Panc1 (cell line): ENCODE data around the gene CLIC6. TPM values are rescaled to one million over a fixed set of nuclear protein-coding genes. Genes with fewer than 3 reads are reported as not detected.
A peak's percentile ranks its signal among the peaks of the same experiment; 100 is the strongest.

Source experiments
- ATAC-seq: fragments of 200-7000 bp; cut with Tn5 transposase; 2 replicates; pipeline ENCODE4 v1.9.1; 2020; ENCODE audit warnings: mild to moderate bottlenecking, moderate library complexity
- BruUV-seq: library from RNA; stranded (reverse); fragments of 400-500 nt; replicated peaks from 2 replicates; lab custom pipeline; 2021; lab: Mats Ljungman, UMichigan
- CTCF ChIA-PET: fragments of 300-600 bp; sonication (Branson Sonifier 250); formaldehyde crosslinking; loops from one replicate; lab custom pipeline; 2022; ENCODE audit warnings: antibody characterized with exemption; lab: Charles Lee
- POLR2A ChIA-PET: fragments of 300-600 bp; sonication (Branson Sonifier 250); formaldehyde crosslinking; loops from one replicate; lab custom pipeline; 2022; ENCODE audit warnings: antibody characterized with exemption; lab: Charles Lee
- DNase-seq: peaks from one replicate; pipeline ENCODE4 v3.0.0-alpha.2; 2010; ENCODE audit warnings: low read depth, low spot score
- H3K27ac ChIP-seq: 2 replicates; pipeline ENCODE4 v1.5.1; 2011; ENCODE audit warnings: mild to moderate bottlenecking, low read length, inconsistent platforms
- H3K27me3 ChIP-seq: fragments of 200-500 bp; sonication (Bioruptor generic); 2 replicates; pipeline ENCODE4 v1.6.0; 2014; ENCODE audit warnings: low read length, inconsistent platforms; ENCODE audit not compliant: control insufficient read depth, insufficient read depth
- H3K36me3 ChIP-seq: fragments of 200-500 bp; sonication (Bioruptor generic); 2 replicates; pipeline ENCODE4 v1.5.1; 2014; ENCODE audit warnings: inconsistent platforms, mild to moderate bottlenecking, low read length, moderate library complexity; ENCODE audit not compliant: control insufficient read depth, insufficient read depth
- H3K4me1 ChIP-seq: 2 replicates; pipeline ENCODE4 v1.5.1; 2011; ENCODE audit warnings: inconsistent platforms, mild to moderate bottlenecking, low read length, moderate library complexity; ENCODE audit not compliant: control insufficient read depth, insufficient read depth
- H3K4me3 ChIP-seq, 2 experiments: 2 replicates each; pipeline ENCODE4 v1.5.1; 2011 to 2012; ENCODE audit warnings: low read depth in 2 of 2, low read length in 2 of 2, mild to moderate bottlenecking in 2 of 2, inconsistent platforms in 1 of 2, moderate library complexity in 1 of 2
- H3K9me3 ChIP-seq: fragments of 200-500 bp; sonication (Bioruptor generic); 2 replicates; pipeline ENCODE4 v1.5.1; 2014; ENCODE audit warnings: low read depth, mild to moderate bottlenecking, inconsistent platforms, low read length, moderate library complexity; ENCODE audit not compliant: control insufficient read depth, insufficient read depth
- POLR2AphosphoS5 ChIP-seq: IDR thresholded peaks from 2 replicates; pipeline ENCODE4 v1.6.1; 2012; ENCODE audit warnings: mild to moderate bottlenecking, low read depth, low read length, moderate library complexity
- SIN3A ChIP-seq: IDR thresholded peaks from 2 replicates; pipeline ENCODE4 v1.6.1; 2012; ENCODE audit warnings: low read depth, mild to moderate bottlenecking, low read length, moderate library complexity, borderline replicate concordance; ENCODE audit not compliant: insufficient read depth
- TCF7L2 ChIP-seq: IDR thresholded peaks from 2 replicates; pipeline ENCODE4 v1.6.1; 2011; ENCODE audit warnings: mild to moderate bottlenecking, low read depth, low read length, inconsistent platforms
- in situ Hi-C: cut with HindIII; loops from 2 replicates; pipeline ENCODE4 v1.10.0; 2016; ENCODE audit warnings: low sequenced_read_pairs, low pct_unique_long_range_greater_than_20kb
- intact Hi-C: fragments of 100-400 bp; cut with micrococcal nuclease; formaldehyde crosslinking; loops from one replicate; pipeline ENCODE4 v1.10.0; 2022; ENCODE audit not compliant: unreplicated experiment
- total RNA-seq: library from RNA; stranded (reverse); gene quantifications from one replicate; pipeline ENCODE4 v1.2.1, GENCODE V29; 2021; ENCODE audit not compliant: unreplicated experiment
- TF ChIP-seq, protein P1 (sequence below): fragments of 450-650 bp; IDR thresholded peaks from 2 replicates; pipeline ENCODE4 v1.5.1; 2017; ENCODE audit warnings: mild to moderate bottlenecking
- TF ChIP-seq, protein P2 (sequence below), 2 experiments: IDR thresholded peaks; 2 replicates each; pipeline ENCODE4 v1.6.1; 2011 to 2012; ENCODE audit warnings: low read depth in 2 of 2, control low read depth in 1 of 2, low read length in 1 of 2, mild to moderate bottlenecking in 1 of 2, moderate library complexity in 1 of 2; ENCODE audit not compliant: insufficient read depth in 1 of 2

The CLIC6 gene
- total RNA-seq, 1 experiment from 2014 or later: 0.05 TPM

DNA sequence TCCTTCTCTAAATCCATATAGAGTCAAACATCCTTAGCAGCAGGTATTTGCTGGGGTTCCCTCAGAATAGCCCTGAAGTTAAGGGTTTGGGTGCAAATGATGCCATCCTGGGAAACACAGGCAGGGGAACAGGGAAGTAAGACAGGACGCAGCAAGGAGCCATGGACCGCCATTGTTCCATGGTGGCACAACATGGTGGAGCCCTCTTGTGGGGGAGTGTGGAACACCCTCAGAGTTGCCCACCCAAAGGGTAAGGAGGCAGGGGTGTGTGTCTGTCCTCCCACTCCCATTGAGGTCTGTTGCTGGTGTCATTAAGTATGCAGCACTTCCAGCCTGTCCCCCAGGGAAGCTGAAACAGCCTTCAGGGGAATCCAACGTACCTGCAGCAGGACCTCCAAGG is 33.5 kb upstream of the CLIC6 start:
- TF ChIP-seq, protein P1, sequence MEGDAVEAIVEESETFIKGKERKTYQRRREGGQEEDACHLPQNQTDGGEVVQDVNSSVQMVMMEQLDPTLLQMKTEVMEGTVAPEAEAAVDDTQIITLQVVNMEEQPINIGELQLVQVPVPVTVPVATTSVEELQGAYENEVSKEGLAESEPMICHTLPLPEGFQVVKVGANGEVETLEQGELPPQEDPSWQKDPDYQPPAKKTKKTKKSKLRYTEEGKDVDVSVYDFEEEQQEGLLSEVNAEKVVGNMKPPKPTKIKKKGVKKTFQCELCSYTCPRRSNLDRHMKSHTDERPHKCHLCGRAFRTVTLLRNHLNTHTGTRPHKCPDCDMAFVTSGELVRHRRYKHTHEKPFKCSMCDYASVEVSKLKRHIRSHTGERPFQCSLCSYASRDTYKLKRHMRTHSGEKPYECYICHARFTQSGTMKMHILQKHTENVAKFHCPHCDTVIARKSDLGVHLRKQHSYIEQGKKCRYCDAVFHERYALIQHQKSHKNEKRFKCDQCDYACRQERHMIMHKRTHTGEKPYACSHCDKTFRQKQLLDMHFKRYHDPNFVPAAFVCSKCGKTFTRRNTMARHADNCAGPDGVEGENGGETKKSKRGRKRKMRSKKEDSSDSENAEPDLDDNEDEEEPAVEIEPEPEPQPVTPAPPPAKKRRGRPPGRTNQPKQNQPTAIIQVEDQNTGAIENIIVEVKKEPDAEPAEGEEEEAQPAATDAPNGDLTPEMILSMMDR: peak; percentile 56
- no peak for TF ChIP-seq SIN3A
- TF ChIP-seq TCF7L2: no peak
- TF ChIP-seq, protein P2, sequence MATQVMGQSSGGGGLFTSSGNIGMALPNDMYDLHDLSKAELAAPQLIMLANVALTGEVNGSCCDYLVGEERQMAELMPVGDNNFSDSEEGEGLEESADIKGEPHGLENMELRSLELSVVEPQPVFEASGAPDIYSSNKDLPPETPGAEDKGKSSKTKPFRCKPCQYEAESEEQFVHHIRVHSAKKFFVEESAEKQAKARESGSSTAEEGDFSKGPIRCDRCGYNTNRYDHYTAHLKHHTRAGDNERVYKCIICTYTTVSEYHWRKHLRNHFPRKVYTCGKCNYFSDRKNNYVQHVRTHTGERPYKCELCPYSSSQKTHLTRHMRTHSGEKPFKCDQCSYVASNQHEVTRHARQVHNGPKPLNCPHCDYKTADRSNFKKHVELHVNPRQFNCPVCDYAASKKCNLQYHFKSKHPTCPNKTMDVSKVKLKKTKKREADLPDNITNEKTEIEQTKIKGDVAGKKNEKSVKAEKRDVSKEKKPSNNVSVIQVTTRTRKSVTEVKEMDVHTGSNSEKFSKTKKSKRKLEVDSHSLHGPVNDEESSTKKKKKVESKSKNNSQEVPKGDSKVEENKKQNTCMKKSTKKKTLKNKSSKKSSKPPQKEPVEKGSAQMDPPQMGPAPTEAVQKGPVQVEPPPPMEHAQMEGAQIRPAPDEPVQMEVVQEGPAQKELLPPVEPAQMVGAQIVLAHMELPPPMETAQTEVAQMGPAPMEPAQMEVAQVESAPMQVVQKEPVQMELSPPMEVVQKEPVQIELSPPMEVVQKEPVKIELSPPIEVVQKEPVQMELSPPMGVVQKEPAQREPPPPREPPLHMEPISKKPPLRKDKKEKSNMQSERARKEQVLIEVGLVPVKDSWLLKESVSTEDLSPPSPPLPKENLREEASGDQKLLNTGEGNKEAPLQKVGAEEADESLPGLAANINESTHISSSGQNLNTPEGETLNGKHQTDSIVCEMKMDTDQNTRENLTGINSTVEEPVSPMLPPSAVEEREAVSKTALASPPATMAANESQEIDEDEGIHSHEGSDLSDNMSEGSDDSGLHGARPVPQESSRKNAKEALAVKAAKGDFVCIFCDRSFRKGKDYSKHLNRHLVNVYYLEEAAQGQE (IDR thresholded peaks at IDR 0.05; ENCODE audit: insufficient read depth in 1 of 2, low read depth in 2 of 2, low read length in 1 of 2): no peak
- no peak for TF ChIP-seq POLR2AphosphoS5
- DNase-seq: no peak
- ChIA-PET POLR2A (no interaction called here), CTCF (no interaction called here)
- Histone ChIP-seq H3K9me3 (no peaks in the 10 kb centered on the region), H3K27ac (no peak overlapping the region), H3K4me1 (no peaks in the 10 kb centered on the region), H3K27me3 (0 out of 2 replicates have a peak, but pooled peaks cover 2% of the 10 kb centered on the region), H3K4me3 (no peak overlapping the region), H3K36me3 (no peaks in the 10 kb centered on the region)
- in situ Hi-C loops: no loop called here
- intact Hi-C loops: no loop called here
- no peak for ATAC-seq
- no TSS peak for BruUV-seq

DNA sequence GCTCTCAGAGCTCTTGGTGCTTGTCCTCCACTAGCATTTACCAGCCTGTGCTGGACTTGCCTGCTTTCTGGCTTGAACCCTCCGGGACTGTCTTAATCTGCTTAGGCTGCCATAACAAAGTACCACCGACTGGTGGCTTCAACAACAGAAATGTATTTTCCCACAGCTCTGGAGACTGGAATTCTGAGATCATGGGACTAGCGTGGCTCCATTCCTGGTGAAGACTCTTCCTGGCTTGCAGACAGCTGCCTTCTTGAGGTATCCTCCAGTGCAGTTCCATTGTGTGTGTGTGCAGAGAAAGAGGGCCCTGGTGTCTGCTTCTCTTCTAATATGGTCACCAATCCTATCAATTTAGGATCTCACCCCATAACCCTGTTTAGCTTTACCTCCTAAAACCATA is 31.8 kb upstream of the CLIC6 start:
- H3K4me1 ChIP-seq: no peaks in the 10 kb centered on the region
- H3K36me3 ChIP-seq: no peaks in the 10 kb centered on the region
- 0 out of 2 replicates have a peak, but pooled peaks cover 2% of the 10 kb centered on the region for H3K27me3 ChIP-seq
- no peaks in the 10 kb centered on the region for H3K9me3 ChIP-seq
- DNase-seq (no peak), ATAC-seq (no peak)
- H3K4me3 ChIP-seq: no peak overlapping the region
- no peak overlapping the region for H3K27ac ChIP-seq
- no TSS peak for BruUV-seq
- TF ChIP-seq, protein P1: no peak
- no peak for TF ChIP-seq TCF7L2
- no peak for TF ChIP-seq SIN3A
- in situ Hi-C loops (no loop called here), intact Hi-C loops (no loop called here)
- ChIA-PET CTCF (no interaction called here), POLR2A (no interaction called here)
